ENCODE measurements around the gene FAM229A.
A peak's percentile ranks its signal among the peaks of the same experiment; 100 is the strongest.
"Not testable (repeated sequence)": the region's sequence is repeated elsewhere in the genome, so short reads cannot be mapped to it uniquely, and the experiment has no call there.

FAM229A gene

GRCh38 chr1:32362474-32363313 is at the start of gene FAM229A, which contains the start of gene TSSK3:
TSS of gene FAM229A (minus strand) at chr1:32362485. CDS start at chr1:32362091, 394 bp downstream.
TSS of gene TSSK3 (plus strand) at chr1:32362539. CDS start at chr1:32362702, 163 bp downstream.
- no peak for DNase-seq

- DNase-seq: no peak
These were observed 49.0 kb upstream of the FAM229A start for GRCh38 chr1:32411261-32411660.

- DNase-seq: peak in 2 of 3 experiments; percentile 4 to 26
These were observed 44.4 kb upstream of the FAM229A start for GRCh38 chr1:32406629-32407111.

- no peak for DNase-seq
These were observed 43.6 kb upstream of the FAM229A start for GRCh38 chr1:32405672-32406467.

GRCh38 chr1:32404946-32405345 is 42.7 kb upstream of the FAM229A start:
- DNase-seq: no peak

- peak; percentile 69 to 89 (median 79) for DNase-seq
These were observed 38.8 kb upstream of the FAM229A start for GRCh38 chr1:32400876-32401631.

- DNase-seq: no peak
These were observed 37.6 kb upstream of the FAM229A start for GRCh38 chr1:32399843-32400242.

GRCh38 chr1:32398401-32398800 is 36.1 kb upstream of the FAM229A start:
- no peak for DNase-seq

- DNase-seq: not testable (repeated sequence)
These were observed 34.2 kb upstream of the FAM229A start for GRCh38 chr1:32396524-32396923.

GRCh38 chr1:32394890-32395432 is 32.7 kb upstream of the FAM229A start:
- peak in 2 of 3 experiments; percentile 63 to 65 for DNase-seq

- DNase-seq: peak; percentile 98 to 100 (median 99)
These were observed 32.0 kb upstream of the FAM229A start, which contains the start of gene BSDC1 for GRCh38 chr1:32394141-32394889. TSS of gene BSDC1 (minus strand) at chr1:32394441. CDS start at chr1:32394414, 27 bp downstream.

GRCh38 chr1:32393832-32394140 is 31.5 kb upstream of the FAM229A start:
- no peak for DNase-seq

- DNase-seq: no peak
These were observed 30.9 kb upstream of the FAM229A start for GRCh38 chr1:32393136-32393535.

GRCh38 chr1:32392325-32392724 is 30.0 kb upstream of the FAM229A start:
- DNase-seq: no peak

GRCh38 chr1:32390904-32391870 is 28.9 kb upstream of the FAM229A start:
- no peak for DNase-seq

GRCh38 chr1:32388641-32389040 is 26.4 kb upstream of the FAM229A start:
- DNase-seq: no peak

- no peak for DNase-seq
These were observed 24.5 kb upstream of the FAM229A start for GRCh38 chr1:32386676-32387392.

- no peak for DNase-seq
These were observed 17.8 kb upstream of the FAM229A start for GRCh38 chr1:32380057-32380456.

GRCh38 chr1:32377541-32378220 is 15.4 kb upstream of the FAM229A start:
- no peak for DNase-seq

Measured in NCI-H1417 (cell line).